Activated CD8-positive, alpha-beta memory T cell treated with anti-CD3 and anti-CD28 coated beads, Interleukin-2, amount 50 U/mL, for 4 hours (primary cell): ENCODE measurements around the gene DLX5.
"Not testable (repeated sequence)": the region's sequence is repeated elsewhere in the genome, so short reads cannot be mapped to it uniquely, and the experiment has no call there.

ENCODE experiments used
- DNase-seq: peaks from one replicate; pipeline ENCODE4 v3.0.0-alpha.2; 2020

Gene DLX5

GRCh38 chr7:97024209-97025129 is at the start of gene DLX5:
Gene DLX5, minus strand, starts transcription at chr7:97024831. Its CDS starts 208 bp downstream, at chr7:97024623.
- no peak for DNase-seq

DNA sequence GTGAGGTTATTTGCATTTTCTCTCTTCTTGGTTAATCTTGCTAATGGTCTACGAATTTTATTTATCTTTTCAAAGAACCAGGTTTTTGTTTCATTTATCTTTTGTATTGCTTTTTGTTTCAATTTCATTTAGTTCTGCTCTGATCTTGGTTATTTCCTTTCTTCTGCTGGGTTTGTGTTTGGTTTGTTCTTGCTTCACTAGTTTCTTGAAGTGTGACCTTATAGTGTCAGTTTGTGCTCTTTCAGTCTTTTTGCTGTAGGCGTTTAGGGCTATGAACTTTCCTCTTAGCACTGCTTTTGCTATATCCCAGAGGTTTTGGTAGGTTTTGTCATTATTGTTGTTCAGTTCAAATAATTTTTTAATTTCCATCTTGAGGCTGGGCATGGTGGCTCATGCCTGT is 47.4 kb upstream of the DLX5 start:
- not testable (repeated sequence) for DNase-seq

DNA sequence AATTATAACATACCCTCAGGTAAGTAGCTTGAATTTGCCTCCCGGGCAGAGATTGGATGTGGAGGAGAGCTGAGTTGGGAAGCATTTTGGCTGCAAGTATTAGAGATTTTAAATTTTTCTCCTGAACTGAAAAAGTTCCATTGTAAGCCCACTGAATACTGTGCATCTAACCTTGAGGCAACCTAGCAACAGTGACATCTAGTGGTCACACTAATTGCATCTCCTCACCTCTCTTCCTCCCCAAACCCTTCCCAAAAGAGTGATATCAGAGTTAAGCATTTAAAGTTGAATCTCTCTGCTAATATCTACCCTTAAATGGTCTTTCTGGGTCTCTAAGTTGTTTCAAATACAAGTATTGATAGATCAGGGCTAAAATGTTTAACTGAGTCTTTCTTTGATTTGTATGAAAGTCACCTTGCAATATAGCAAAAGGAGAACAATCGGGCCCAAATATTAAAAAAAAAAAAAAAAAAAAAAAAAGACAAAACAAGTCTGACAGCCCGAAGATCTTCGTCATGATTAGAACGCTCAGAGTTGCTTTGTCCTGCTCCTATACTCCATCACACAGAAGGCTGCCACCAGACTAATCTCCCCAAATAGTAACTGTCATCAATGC is 40.4 kb upstream of the DLX5 start:
- no peak for DNase-seq

GRCh38 chr7:97064020-97064419 is 39.4 kb upstream of the DLX5 start:
- no peak for DNase-seq

DNA sequence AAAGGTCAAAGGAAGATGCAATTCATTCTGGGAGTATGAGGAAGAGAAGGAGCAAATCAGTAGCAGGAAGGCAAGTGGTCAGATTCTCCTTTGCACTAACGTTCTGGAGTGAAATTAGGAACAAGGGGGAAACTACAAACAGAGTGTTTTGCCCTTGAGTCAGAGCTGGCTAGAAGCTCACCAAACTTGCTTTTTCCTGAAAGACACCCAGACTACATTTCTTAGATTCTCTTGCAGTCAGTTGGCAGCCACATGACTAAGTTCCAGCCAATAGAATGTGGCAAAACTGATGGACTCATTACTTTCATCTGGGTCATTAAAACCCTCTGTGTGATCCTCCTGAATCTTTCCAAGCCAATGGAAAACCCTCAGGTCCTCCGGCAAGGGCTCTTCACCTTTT is 18.6 kb upstream of the DLX5 start:
- no peak for DNase-seq

GRCh38 chr7:97039374-97040065 is 14.9 kb upstream of the DLX5 start:
- no peak for DNase-seq

DNA sequence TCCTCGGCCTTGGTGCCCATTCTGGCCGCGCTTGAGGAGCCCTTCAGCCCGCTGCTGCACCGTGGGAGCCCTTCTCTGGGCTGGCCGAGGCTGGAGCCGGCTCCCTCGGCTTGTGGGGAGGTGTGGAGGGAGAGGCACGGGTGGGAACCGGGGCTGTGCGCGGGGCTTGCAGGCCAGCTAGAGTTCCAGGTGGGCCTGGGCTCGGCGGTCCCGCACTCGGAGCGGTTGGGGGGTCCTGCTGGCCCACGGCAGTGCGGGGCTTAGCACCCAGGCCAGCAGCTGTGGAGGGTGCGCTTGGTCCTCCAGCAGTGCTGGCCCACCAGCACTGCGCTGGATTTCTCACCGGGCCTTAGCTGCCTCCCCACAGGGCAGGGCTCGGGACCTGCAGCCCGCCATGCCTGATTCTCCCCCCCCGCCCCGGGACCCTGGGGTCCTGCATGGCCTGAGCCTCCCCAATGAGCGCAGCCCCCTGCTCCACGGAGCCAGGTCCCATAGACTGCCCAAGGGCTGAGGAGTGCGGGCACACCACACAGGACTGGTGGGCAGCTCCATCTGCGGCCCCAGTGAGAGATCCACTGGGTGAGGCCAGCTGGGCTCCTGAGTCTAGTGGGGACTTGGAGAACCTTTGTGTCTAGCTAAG is 9.7 kb upstream of the DLX5 start:
- DNase-seq, result not testable (repeated sequence)

GRCh38 chr7:97027427-97028234 is 3.0 kb upstream of the DLX5 start:
- peak; percentile 65 for DNase-seq

GRCh38 chr7:97026715-97027426 is 2.2 kb upstream of the DLX5 start:
- no peak for DNase-seq

GRCh38 chr7:97025983-97026714 is 1.5 kb upstream of the DLX5 start:
- no peak for DNase-seq

GRCh38 chr7:97025130-97025499 is 484 bp upstream of the DLX5 start:
- DNase-seq, result no peak

DNA sequence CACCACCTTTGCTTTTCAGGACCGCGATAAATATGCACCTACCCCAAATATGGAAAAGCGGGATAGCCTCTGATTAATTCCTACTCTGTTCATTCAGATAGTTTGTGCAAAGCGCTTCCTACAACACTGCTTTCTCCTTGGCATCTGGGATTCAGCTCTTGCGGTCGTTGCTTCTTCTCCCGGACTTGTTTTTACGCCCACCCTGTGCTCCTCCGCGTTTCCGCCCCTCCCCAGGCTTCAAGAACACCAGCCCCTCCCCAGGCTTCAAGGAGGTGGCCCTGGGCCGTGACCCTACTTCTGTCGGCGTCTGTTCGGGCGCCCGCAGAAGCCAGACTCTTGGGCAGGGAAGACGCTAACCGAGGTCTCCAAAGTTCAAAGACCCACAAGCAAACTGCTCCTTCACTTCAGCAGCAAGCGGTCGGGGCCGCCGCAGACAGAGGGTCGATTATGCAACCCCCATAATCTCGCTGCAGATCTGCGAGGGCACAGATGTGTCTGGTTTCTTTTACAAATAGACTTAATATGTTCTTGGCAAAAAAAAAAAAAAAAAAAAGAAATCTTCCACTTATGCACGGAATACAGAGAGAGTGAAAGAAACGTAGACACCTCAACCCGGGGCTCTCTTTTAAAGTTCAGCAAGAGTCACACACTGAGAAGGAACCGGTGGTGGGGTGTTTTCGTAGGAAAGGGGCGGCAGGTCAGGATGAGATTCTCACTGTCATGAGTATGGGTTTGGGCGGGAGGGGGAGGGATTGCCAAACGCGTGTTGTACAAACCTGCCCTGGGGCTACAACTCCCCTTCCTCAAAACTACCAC is 1.9 kb downstream of the DLX5 start:
- DNase-seq, result no peak

- no peak for DNase-seq
Measured at GRCh38 chr7:97021747-97022490, 2.7 kb downstream of the DLX5 start.

DNA sequence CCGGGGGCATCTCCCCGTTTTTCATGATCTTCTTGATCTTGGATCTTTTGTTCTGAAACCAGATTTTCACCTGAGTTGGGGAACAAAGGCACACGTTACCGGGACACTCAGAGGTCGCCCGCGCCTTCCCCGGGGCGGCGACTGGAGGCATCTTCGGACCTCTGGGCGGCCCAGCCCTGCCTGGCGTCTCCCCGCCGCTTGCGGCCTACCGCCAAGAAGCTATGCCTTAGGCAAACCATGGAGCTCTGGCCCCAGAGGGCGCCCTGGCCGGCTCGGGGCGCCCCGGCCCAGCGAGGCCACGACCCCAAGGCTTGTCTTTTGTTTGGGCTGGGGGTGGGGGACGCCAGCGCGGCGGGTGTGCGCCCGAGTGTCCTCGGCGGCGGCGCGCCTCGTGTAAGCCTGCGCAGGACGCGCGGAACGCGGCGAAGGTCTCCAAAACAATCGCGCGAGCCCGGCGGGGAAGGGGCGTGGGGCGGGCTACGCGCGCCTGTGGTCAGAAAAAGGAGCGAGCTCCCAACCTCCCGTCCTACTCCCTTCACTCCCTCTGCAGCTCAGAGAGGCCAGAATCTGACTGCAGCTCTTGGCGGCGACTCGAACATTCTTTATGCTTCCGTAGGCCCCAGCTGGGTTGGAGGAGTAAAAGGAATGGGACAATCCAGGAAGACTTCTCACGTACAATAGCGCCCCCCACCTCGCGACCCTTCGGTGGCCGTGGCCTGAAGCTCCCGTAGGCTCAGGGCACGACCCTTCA is 3.5 kb downstream of the DLX5 start:
- no peak for DNase-seq

GRCh38 chr7:97020601-97020995 is 4.0 kb downstream of the DLX5 start:
- DNase-seq, result no peak

DNA sequence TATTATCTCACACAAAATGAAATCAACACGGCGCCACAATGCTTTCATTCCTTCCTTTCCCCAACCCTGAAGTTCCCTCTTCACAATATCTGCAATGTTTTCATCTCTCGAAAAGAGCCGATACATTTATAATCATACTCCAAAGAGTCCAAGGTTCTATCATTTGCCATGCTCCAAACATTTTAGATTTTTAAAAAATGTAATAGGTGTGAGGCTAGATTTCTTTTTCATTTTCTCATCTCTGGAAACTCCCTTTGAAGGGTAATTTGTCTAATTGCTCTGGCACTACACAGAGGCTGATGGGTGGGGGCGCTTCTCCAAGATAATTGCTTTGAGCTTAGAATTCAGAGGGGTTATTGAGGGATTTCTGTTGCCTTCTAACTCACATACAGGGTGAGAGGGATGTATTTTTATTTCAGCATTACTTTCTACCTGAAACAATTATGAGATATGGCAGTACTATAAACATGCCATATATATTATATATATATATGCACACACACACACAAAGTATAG is 4.9 kb downstream of the DLX5 start:
- no peak for DNase-seq

GRCh38 chr7:97018791-97019531 is 5.7 kb downstream of the DLX5 start:
- DNase-seq, result no peak
